ENCODE data around the gene XRN1.
"Not testable (repeated sequence)": the region's sequence is repeated elsewhere in the genome, so short reads cannot be mapped to it uniquely, and the experiment has no call there.

Gene XRN1

GRCh38 chr3:142354076-142354475, 93.8 kb downstream of the XRN1 start:
- Histone ChIP-seq H3F3A (ENCODE audit: low read depth) (no peaks in the 10 kb centered on the region), H3K9me2 (replicated peaks; ENCODE audit: low read depth, low read length) (no peaks in the 10 kb centered on the region), H3K79me2 (ENCODE audit: insufficient read depth, low read length) (no peaks in the 10 kb centered on the region), H3K4me2 (ENCODE audit: low read depth, low read length, poor library complexity, severe bottlenecking) (no peak overlapping the region), H3K27me3 (ENCODE audit: insufficient read depth, low read length, poor library complexity, severe bottlenecking) (no peaks in the 10 kb centered on the region), H2AFZ (ENCODE audit: low read length) (no peak overlapping the region), H3K4me1 (ENCODE audit: insufficient read depth, low read length, poor library complexity, severe bottlenecking) (no peaks in the 10 kb centered on the region), H3K4me3 (ENCODE audit: low read length, poor library complexity, severe bottlenecking) (no peak overlapping the region), H3K9me3 (ENCODE audit: insufficient read depth, low read depth, low read length) (no peaks in the 10 kb centered on the region), H3K9ac (ENCODE audit: low read depth, low read length, poor library complexity, severe bottlenecking) (no peak overlapping the region), H3K36me3 (ENCODE audit: insufficient read depth, low read length) (peaks cover 60% of the 10 kb centered on the region), H4K20me1 (ENCODE audit: insufficient read depth, low read length, poor library complexity, severe bottlenecking) (no peaks in the 10 kb centered on the region)
- TF ChIP-seq CTCF (conservative IDR thresholded peaks at IDR 0.05; ENCODE audit: low read length) (no peak), EZH2phosphoT487 (IDR thresholded peaks at IDR 0.05; ENCODE audit: borderline replicate concordance) (no peak)

GRCh38 chr3:142353571-142353970, 94.3 kb downstream of the XRN1 start:
- no peaks in the 10 kb centered on the region for H3K79me2 ChIP-seq (ENCODE audit: insufficient read depth, low read length)
- H4K20me1 ChIP-seq (ENCODE audit: insufficient read depth, low read length, poor library complexity, severe bottlenecking) = no peaks in the 10 kb centered on the region
- H3K4me3 ChIP-seq (ENCODE audit: low read length, poor library complexity, severe bottlenecking) = no peak overlapping the region
- H3K4me1 ChIP-seq (ENCODE audit: insufficient read depth, low read length, poor library complexity, severe bottlenecking) = no peaks in the 10 kb centered on the region
- peaks cover 62% of the 10 kb centered on the region for H3K36me3 ChIP-seq (ENCODE audit: insufficient read depth, low read length)
- no peaks in the 10 kb centered on the region for H3F3A ChIP-seq (ENCODE audit: low read depth)
- TF ChIP-seq CTCF (conservative IDR thresholded peaks at IDR 0.05; ENCODE audit: low read length) = no peak
- TF ChIP-seq EZH2phosphoT487 (IDR thresholded peaks at IDR 0.05; ENCODE audit: borderline replicate concordance) = no peak
- no peak overlapping the region for H3K4me2 ChIP-seq (ENCODE audit: low read depth, low read length, poor library complexity, severe bottlenecking)
- no peaks in the 10 kb centered on the region for H3K9me3 ChIP-seq (ENCODE audit: insufficient read depth, low read depth, low read length)
- H3K9me2 ChIP-seq (replicated peaks; ENCODE audit: low read depth, low read length) = no peaks in the 10 kb centered on the region
- no peak overlapping the region for H2AFZ ChIP-seq (ENCODE audit: low read length)
- H3K9ac ChIP-seq (ENCODE audit: low read depth, low read length, poor library complexity, severe bottlenecking) = no peak overlapping the region
- no peaks in the 10 kb centered on the region for H3K27me3 ChIP-seq (ENCODE audit: insufficient read depth, low read length, poor library complexity, severe bottlenecking)

- not testable (repeated sequence) for H3K9ac ChIP-seq (ENCODE audit: low read depth, low read length, poor library complexity, severe bottlenecking); H3F3A ChIP-seq (ENCODE audit: low read depth); H3K4me2 ChIP-seq (ENCODE audit: low read depth, low read length, poor library complexity, severe bottlenecking); H4K20me1 ChIP-seq (ENCODE audit: insufficient read depth, low read length, poor library complexity, severe bottlenecking); H3K4me1 ChIP-seq (ENCODE audit: insufficient read depth, low read length, poor library complexity, severe bottlenecking); H3K9me2 ChIP-seq (replicated peaks; ENCODE audit: low read depth, low read length); H3K27me3 ChIP-seq (ENCODE audit: insufficient read depth, low read length, poor library complexity, severe bottlenecking); H3K79me2 ChIP-seq (ENCODE audit: insufficient read depth, low read length); H3K9me3 ChIP-seq (ENCODE audit: insufficient read depth, low read depth, low read length); H2AFZ ChIP-seq (ENCODE audit: low read length); H3K4me3 ChIP-seq (ENCODE audit: low read length, poor library complexity, severe bottlenecking)
- peaks cover 57% of the 10 kb centered on the region for H3K36me3 ChIP-seq (ENCODE audit: insufficient read depth, low read length)
These were observed 95.1 kb downstream of the XRN1 start for GRCh38 chr3:142352698-142353097.

GRCh38 chr3:142348460-142348859, 99.4 kb downstream of the XRN1 start:
- Histone ChIP-seq H3F3A (ENCODE audit: low read depth) (no peaks in the 10 kb centered on the region), H3K4me1 (ENCODE audit: insufficient read depth, low read length, poor library complexity, severe bottlenecking) (no peaks in the 10 kb centered on the region), H3K9me2 (replicated peaks; ENCODE audit: low read depth, low read length) (no peaks in the 10 kb centered on the region), H2AFZ (ENCODE audit: low read length) (no peak overlapping the region), H3K4me2 (ENCODE audit: low read depth, low read length, poor library complexity, severe bottlenecking) (no peak overlapping the region), H4K20me1 (ENCODE audit: insufficient read depth, low read length, poor library complexity, severe bottlenecking) (no peaks in the 10 kb centered on the region), H3K36me3 (ENCODE audit: insufficient read depth, low read length) (peaks cover 48% of the 10 kb centered on the region; the same call in 1 of the 2 replicates), H3K79me2 (ENCODE audit: insufficient read depth, low read length) (no peaks in the 10 kb centered on the region), H3K27me3 (ENCODE audit: insufficient read depth, low read length, poor library complexity, severe bottlenecking) (no peaks in the 10 kb centered on the region), H3K4me3 (ENCODE audit: low read length, poor library complexity, severe bottlenecking) (no peak overlapping the region), H3K9me3 (ENCODE audit: insufficient read depth, low read depth, low read length) (no peaks in the 10 kb centered on the region), H3K9ac (ENCODE audit: low read depth, low read length, poor library complexity, severe bottlenecking) (no peak overlapping the region)
- TF ChIP-seq CTCF (conservative IDR thresholded peaks at IDR 0.05; ENCODE audit: low read length) (no peak), EZH2phosphoT487 (IDR thresholded peaks at IDR 0.05; ENCODE audit: borderline replicate concordance) (no peak)

Measured in Loucy (cell line).